ENCODE measurements around the gene KRTAP9-7. TPM values are rescaled to one million over a fixed set of nuclear protein-coding genes. Genes with fewer than 3 reads are reported as not detected.

The KRTAP9-7 gene
- not detected in 2 replicates for total RNA-seq

GRCh38 chr17:41275648-41276190, at the start of gene KRTAP9-7:
Gene KRTAP9-7, plus strand, starts transcription at chr17:41275698. Its CDS starts 0 bp downstream, at chr17:41275698.

GRCh38 chr17:41226598-41227095, 48.9 kb upstream of the KRTAP9-7 start, which contains the start of gene KRTAP9-2:
Gene KRTAP9-2, plus strand, starts transcription at chr17:41226648. Its CDS starts 7 bp downstream, at chr17:41226655.

GRCh38 chr17:41232399-41233105, 42.9 kb upstream of the KRTAP9-7 start, which contains the start of gene KRTAP9-3:
Gene KRTAP9-3, plus strand, starts transcription at chr17:41232449. Its CDS starts 53 bp downstream, at chr17:41232502.

GRCh38 chr17:41237949-41238437, 37.5 kb upstream of the KRTAP9-7 start, which contains the start of gene KRTAP9-8:
Gene KRTAP9-8, plus strand, starts transcription at chr17:41237999. Its CDS starts 53 bp downstream, at chr17:41238052.

GRCh38 chr17:41249637-41250240, 25.8 kb upstream of the KRTAP9-7 start, which contains the start of gene KRTAP9-4:
Gene KRTAP9-4, plus strand, starts transcription at chr17:41249687. Its CDS starts 34 bp downstream, at chr17:41249721.

GRCh38 chr17:41255381-41256290, 19.9 kb upstream of the KRTAP9-7 start, which contains the start of gene KRTAP9-9:
Gene KRTAP9-9, plus strand, starts transcription at chr17:41255384.

GRCh38 chr17:41265078-41265477, 10.4 kb upstream of the KRTAP9-7 start, which contains the start of gene KRTAP9-6:
Gene KRTAP9-6, plus strand, starts transcription at chr17:41265378. Its CDS starts 0 bp downstream, at chr17:41265378.

GRCh38 chr17:41301916-41302901, 26.7 kb downstream of the KRTAP9-7 start, which contains the start of gene KRTAP29-1:
Gene KRTAP29-1, minus strand, starts transcription at chr17:41302851. Its CDS starts 0 bp downstream, at chr17:41302851.

GRCh38 chr17:41308918-41309359, 33.4 kb downstream of the KRTAP9-7 start, which contains the start of gene KRTAP16-1:
Gene KRTAP16-1, minus strand, starts transcription at chr17:41309309. Its CDS starts 56 bp downstream, at chr17:41309253.

GRCh38 chr17:41315204-41315794, 39.8 kb downstream of the KRTAP9-7 start, which contains the start of gene KRTAP17-1:
Gene KRTAP17-1, minus strand, starts transcription at chr17:41315710. Its CDS starts 60 bp downstream, at chr17:41315650.

Other genes starting within 250 kb of the KRTAP9-7 start
- 1.9 and 5.1 TPM in 2 replicates for gene KRTAP1-5, start 248.5 kb upstream of the KRTAP9-7 start, total RNA-seq
- not detected in 2 replicates for gene KRTAP1-4, start 245.5 kb upstream of the KRTAP9-7 start, total RNA-seq
- not detected in 2 replicates for gene KRTAP1-3, start 240.8 kb upstream of the KRTAP9-7 start, total RNA-seq
- under 0.01 TPM in 1 of 2 replicates, not detected in the other for gene KRTAP1-1, start 234.2 kb upstream of the KRTAP9-7 start, total RNA-seq
- not detected in 2 replicates for gene KRTAP2-1, start 228.4 kb upstream of the KRTAP9-7 start, total RNA-seq
- not detected in 2 replicates for gene KRTAP2-2, start 220.5 kb upstream of the KRTAP9-7 start, total RNA-seq
- under 0.01 and 0.77 TPM in 2 replicates for gene KRTAP2-3, start 215.6 kb upstream of the KRTAP9-7 start, total RNA-seq
- gene KRTAP2-4, start 209.8 kb upstream of the KRTAP9-7 start, total RNA-seq: 0.28 TPM in 1 of 2 replicates, not detected in the other
- gene KRTAP4-7, start 191.5 kb upstream of the KRTAP9-7 start, total RNA-seq: not detected in 2 replicates
- not detected in 2 replicates for gene KRTAP4-8, start 177.6 kb upstream of the KRTAP9-7 start, total RNA-seq
- gene KRTAP4-16, start 173.5 kb upstream of the KRTAP9-7 start, total RNA-seq: not detected in 2 replicates
- not detected in 2 replicates for gene KRTAP4-9, start 170.3 kb upstream of the KRTAP9-7 start, total RNA-seq
- gene KRTAP4-11, start 157.3 kb upstream of the KRTAP9-7 start, total RNA-seq: not detected in 2 replicates
- not detected in 2 replicates for gene KRTAP4-12, start 151.5 kb upstream of the KRTAP9-7 start, total RNA-seq
- not detected in 2 replicates for gene KRTAP4-6, start 135.2 kb upstream of the KRTAP9-7 start, total RNA-seq
- not detected in 2 replicates for gene KRTAP4-5, start 125.9 kb upstream of the KRTAP9-7 start, total RNA-seq
- not detected in 2 replicates for gene KRTAP4-4, start 115.0 kb upstream of the KRTAP9-7 start, total RNA-seq
- gene KRTAP4-3, start 107.5 kb upstream of the KRTAP9-7 start, total RNA-seq: not detected in 2 replicates
- not detected in 2 replicates for gene KRTAP4-2, start 97.5 kb upstream of the KRTAP9-7 start, total RNA-seq
- not detected in 2 replicates for gene KRTAP4-1, start 90.8 kb upstream of the KRTAP9-7 start, total RNA-seq
- not detected in 2 replicates for gene KRTAP9-1, start 85.8 kb upstream of the KRTAP9-7 start, total RNA-seq
- gene KRTAP9-2, start 49.0 kb upstream of the KRTAP9-7 start, total RNA-seq: not detected in 2 replicates
- gene KRTAP9-3, start 43.2 kb upstream of the KRTAP9-7 start, total RNA-seq: not detected in 2 replicates
- not detected in 2 replicates for gene KRTAP9-8, start 37.7 kb upstream of the KRTAP9-7 start, total RNA-seq
- gene KRTAP9-4, start 26.0 kb upstream of the KRTAP9-7 start, total RNA-seq: not detected in 2 replicates
- not detected in 2 replicates for gene KRTAP9-9, start 20.3 kb upstream of the KRTAP9-7 start, total RNA-seq
- not detected in 2 replicates for gene KRTAP9-6, start 10.3 kb upstream of the KRTAP9-7 start, total RNA-seq
- not detected in 2 replicates for gene KRTAP29-1, start 27.2 kb downstream of the KRTAP9-7 start, total RNA-seq
- not detected in 2 replicates for gene KRTAP16-1, start 33.6 kb downstream of the KRTAP9-7 start, total RNA-seq
- not detected in 2 replicates for gene KRTAP17-1, start 40.0 kb downstream of the KRTAP9-7 start, total RNA-seq
- not detected in 2 replicates for gene KRT33A, start 75.1 kb downstream of the KRTAP9-7 start, total RNA-seq
- gene KRT33B, start 94.1 kb downstream of the KRTAP9-7 start, total RNA-seq: under 0.01 TPM in 2 replicates
- 2.0 and 2.9 TPM in 2 replicates for gene KRT34, start 106.6 kb downstream of the KRTAP9-7 start, total RNA-seq
- not detected in 2 replicates for gene KRT31, start 121.9 kb downstream of the KRTAP9-7 start, total RNA-seq
- gene KRT37, start 148.9 kb downstream of the KRTAP9-7 start, total RNA-seq: not detected in 2 replicates
- gene KRT38, start 165.3 kb downstream of the KRTAP9-7 start, total RNA-seq: not detected in 2 replicates
- not detected in 2 replicates for gene KRT32, start 191.7 kb downstream of the KRTAP9-7 start, total RNA-seq
- gene KRT35, start 205.5 kb downstream of the KRTAP9-7 start, total RNA-seq: not detected in 2 replicates
- gene KRT36, start 214.2 kb downstream of the KRTAP9-7 start, total RNA-seq: not detected in 2 replicates
- gene KRT13, start 229.9 kb downstream of the KRTAP9-7 start, total RNA-seq: 0.58 TPM in 1 of 2 replicates, not detected in the other
- gene KRT15, start 243.2 kb downstream of the KRTAP9-7 start, total RNA-seq: 0.56 and 3.5 TPM in 2 replicates

Data from regular cardiac myocyte (primary cell).